GM23338 (cell line): Measurements from ENCODE around the gene TRIM71.
"Not testable (repeated sequence)": the region's sequence is repeated elsewhere in the genome, so short reads cannot be mapped to it uniquely, and the experiment has no call there.

Experiments used
- ETS1 ChIP-seq: IDR thresholded peaks from 2 replicates; pipeline ENCODE4 v1.6.1; 2016; ENCODE audit warnings: antibody characterized with exemption
- EZH2 ChIP-seq: fragments of 200-600 bp; sonication (generic); IDR thresholded peaks from one replicate; pipeline ENCODE4 v1.8.0; 2017; ENCODE audit warnings: antibody characterized with exemption, mild to moderate bottlenecking, low read depth; ENCODE audit not compliant: unreplicated experiment
- EZH2phosphoT487 ChIP-seq: fragments of 200-600 bp; sonication (generic); IDR thresholded peaks from one replicate; pipeline ENCODE4 v1.8.1; 2018; ENCODE audit warnings: antibody characterized with exemption; ENCODE audit not compliant: unreplicated experiment
- POLR2AphosphoS5 ChIP-seq: IDR thresholded peaks from 2 replicates; pipeline ENCODE4 v1.6.1; 2016; ENCODE audit warnings: antibody characterized with exemption, low read depth
- ZNF331 ChIP-seq: fragments of 250-450 bp; sonication (Bioruptor Pico); IDR thresholded peaks from 2 replicates; pipeline ENCODE4 v1.5.0; 2020; ENCODE audit warnings: low read depth, mild to moderate bottlenecking, moderate library complexity
- TF ChIP-seq, protein P1 (sequence below), 2 experiments: fragments of 200-600 bp in 1 of 2; sonication (generic) in 1 of 2; conservative IDR thresholded peaks; 2 replicates each; pipeline versions ENCODE4 v1.5.1 to v1.6.1; 2016 to 2017; ENCODE audit warnings: antibody characterized with exemption in 2 of 2, low read depth in 2 of 2, mild to moderate bottlenecking in 2 of 2, moderate library complexity in 1 of 2

- TF ChIP-seq, protein P1, sequence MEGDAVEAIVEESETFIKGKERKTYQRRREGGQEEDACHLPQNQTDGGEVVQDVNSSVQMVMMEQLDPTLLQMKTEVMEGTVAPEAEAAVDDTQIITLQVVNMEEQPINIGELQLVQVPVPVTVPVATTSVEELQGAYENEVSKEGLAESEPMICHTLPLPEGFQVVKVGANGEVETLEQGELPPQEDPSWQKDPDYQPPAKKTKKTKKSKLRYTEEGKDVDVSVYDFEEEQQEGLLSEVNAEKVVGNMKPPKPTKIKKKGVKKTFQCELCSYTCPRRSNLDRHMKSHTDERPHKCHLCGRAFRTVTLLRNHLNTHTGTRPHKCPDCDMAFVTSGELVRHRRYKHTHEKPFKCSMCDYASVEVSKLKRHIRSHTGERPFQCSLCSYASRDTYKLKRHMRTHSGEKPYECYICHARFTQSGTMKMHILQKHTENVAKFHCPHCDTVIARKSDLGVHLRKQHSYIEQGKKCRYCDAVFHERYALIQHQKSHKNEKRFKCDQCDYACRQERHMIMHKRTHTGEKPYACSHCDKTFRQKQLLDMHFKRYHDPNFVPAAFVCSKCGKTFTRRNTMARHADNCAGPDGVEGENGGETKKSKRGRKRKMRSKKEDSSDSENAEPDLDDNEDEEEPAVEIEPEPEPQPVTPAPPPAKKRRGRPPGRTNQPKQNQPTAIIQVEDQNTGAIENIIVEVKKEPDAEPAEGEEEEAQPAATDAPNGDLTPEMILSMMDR (conservative IDR thresholded peaks at IDR 0.05; ENCODE audit: low read depth in 2 of 2), result not testable (repeated sequence)
- not testable (repeated sequence) for TF ChIP-seq ZNF331 (CRISPR knock-in tag); ETS1; EZH2; POLR2AphosphoS5; EZH2phosphoT487
Observed at GRCh38 chr3:32823641-32824184, 5.9 kb downstream of the TRIM71 start.
